IMR-90 (cell line): ENCODE data around the gene THSD7B. TPM values are rescaled to one million over a fixed set of nuclear protein-coding genes. Genes with fewer than 3 reads are reported as not detected.
A peak's percentile ranks its signal among the peaks of the same experiment; 100 is the strongest.

Experiments used
- ATAC-seq: fragments of 200-7000 bp; cut with Tn5 transposase; 2 replicates; pipeline ENCODE4 v1.9.1; 2020; ENCODE audit warnings: low read depth, mild to moderate bottlenecking, moderate library complexity
- BruUV-seq: library from RNA; stranded (reverse); fragments of 400-500 nt; replicated peaks from 2 replicates; lab custom pipeline; 2021; lab: Mats Ljungman, UMichigan
- CTCF ChIA-PET: fragments of 300-600 bp; formaldehyde crosslinking; extraction: SDS; loops from one replicate; lab custom pipeline; 2021; ENCODE audit warnings: antibody characterized with exemption; lab: Yijun Ruan, JAX
- POLR2A ChIA-PET: fragments of 300-600 bp; sonication (Branson Sonifier 250); formaldehyde crosslinking; loops from one replicate; lab custom pipeline; 2022; ENCODE audit warnings: antibody characterized with exemption; ENCODE audit not compliant: unreplicated experiment; lab: Charles Lee
- DNase-seq: peaks from one replicate; pipeline ENCODE4 v3.0.0; 2013
- H2AFZ ChIP-seq: replicated peaks from 2 replicates; pipeline ENCODE3; 2013; ENCODE audit warnings: low read length, mild to moderate bottlenecking; ENCODE audit not compliant: poor library complexity
- H2AK5ac ChIP-seq: 2 replicates; pipeline ENCODE4 v1.6.1; 2013; ENCODE audit warnings: low read depth, low read length, inconsistent platforms
- H2AK9ac ChIP-seq: replicated peaks from 2 replicates; pipeline ENCODE3; 2013; ENCODE audit warnings: mild to moderate bottlenecking, low read depth, low read length, moderate library complexity; ENCODE audit not compliant: poor library complexity
- H2BK120ac ChIP-seq: 2 replicates; pipeline ENCODE4 v1.6.1; 2013; ENCODE audit warnings: low read depth, low read length, inconsistent platforms
- H2BK15ac ChIP-seq: 3 replicates; pipeline ENCODE4 v1.6.1; 2013; ENCODE audit warnings: low read depth, low read length, inconsistent platforms
- H2BK20ac ChIP-seq: 2 replicates; pipeline ENCODE4 v1.6.1; 2013; ENCODE audit warnings: low read depth, mild to moderate bottlenecking, inconsistent platforms, low read length, moderate library complexity
- H2BK5ac ChIP-seq: 2 replicates; pipeline ENCODE4 v1.6.1; 2013; ENCODE audit warnings: mild to moderate bottlenecking, low read depth, low read length, inconsistent platforms; ENCODE audit not compliant: poor library complexity, severe bottlenecking
- H3K14ac ChIP-seq: replicated peaks from 2 replicates; pipeline ENCODE4 v1.6.1; 2013; ENCODE audit warnings: low read depth, low read length, inconsistent platforms
- H3K18ac ChIP-seq: 2 replicates; pipeline ENCODE4 v1.6.1; 2013; ENCODE audit warnings: low read depth, low read length, control low read depth
- H3K23ac ChIP-seq: 2 replicates; pipeline ENCODE4 v1.6.1; 2013; ENCODE audit warnings: low read depth, low read length, inconsistent platforms
- H3K27ac ChIP-seq: 2 replicates; pipeline ENCODE4 v1.5.1; 2013; ENCODE audit warnings: mild to moderate bottlenecking, control low read depth, low read length; ENCODE audit not compliant: insufficient read depth
- H3K27me3 ChIP-seq: 2 replicates; pipeline ENCODE4 v1.6.1; 2013; ENCODE audit warnings: low read length; ENCODE audit not compliant: control insufficient read depth, insufficient read depth
- H3K36me3 ChIP-seq: 2 replicates; pipeline ENCODE4 v1.6.1; 2013; ENCODE audit warnings: low read length, mixed read lengths; ENCODE audit not compliant: control insufficient read depth, insufficient read depth
- H3K4ac ChIP-seq: 2 replicates; pipeline ENCODE4 v1.6.1; 2013; ENCODE audit warnings: low read depth, low read length, inconsistent platforms
- H3K4me1 ChIP-seq: 2 replicates; pipeline ENCODE4 v1.6.1; 2013; ENCODE audit warnings: low read length, mixed read lengths; ENCODE audit not compliant: control insufficient read depth, insufficient read depth
- H3K4me2 ChIP-seq: 2 replicates; pipeline ENCODE4 v1.6.1; 2013; ENCODE audit warnings: low read depth, mild to moderate bottlenecking, control low read depth, low read length, moderate library complexity
- H3K4me3 ChIP-seq: 2 replicates; pipeline ENCODE4 v1.5.1; 2013; ENCODE audit warnings: low read depth, mild to moderate bottlenecking, control low read depth, low read length, moderate library complexity; ENCODE audit not compliant: insufficient read depth
- H3K56ac ChIP-seq: 2 replicates; pipeline ENCODE4 v1.6.1; 2013; ENCODE audit warnings: low read length, inconsistent platforms; ENCODE audit not compliant: insufficient read depth; ENCODE audit errors: extremely low read depth
- H3K79me1 ChIP-seq, 2 experiments: 2 replicates each; pipeline ENCODE4 v1.6.1; 2013; ENCODE audit warnings: low read length in 2 of 2, inconsistent platforms in 1 of 2, low read depth in 1 of 2
- H3K9ac ChIP-seq: 2 replicates; pipeline ENCODE4 v1.6.1; 2013; ENCODE audit warnings: low read depth, low read length, control low read depth
- H3K9me1 ChIP-seq: 2 replicates; pipeline ENCODE4 v1.6.1; 2013; ENCODE audit warnings: low read length, inconsistent platforms; ENCODE audit not compliant: insufficient read depth
- H3K9me3 ChIP-seq: 2 replicates; pipeline ENCODE4 v1.6.1; 2013; ENCODE audit warnings: low read length; ENCODE audit not compliant: control insufficient read depth, insufficient read depth
- H4K20me1 ChIP-seq: 2 replicates; pipeline ENCODE4 v1.6.1; 2013; ENCODE audit warnings: low read length, inconsistent platforms; ENCODE audit not compliant: insufficient read depth
- H4K5ac ChIP-seq: 2 replicates; pipeline ENCODE4 v1.6.1; 2013; ENCODE audit warnings: mild to moderate bottlenecking, low read depth, low read length, control low read depth
- H4K8ac ChIP-seq, 2 experiments: 2 replicates each; pipeline ENCODE4 v1.6.1; 2013; ENCODE audit warnings: low read depth in 2 of 2, low read length in 2 of 2, control low read depth in 1 of 2, inconsistent platforms in 1 of 2
- H4K91ac ChIP-seq: 2 replicates; pipeline ENCODE4 v1.6.1; 2013; ENCODE audit warnings: low read depth, low read length, inconsistent platforms; ENCODE audit not compliant: insufficient read depth
- CHD1 ChIP-seq: IDR thresholded peaks from 2 replicates; pipeline ENCODE4 v1.6.1; 2012; ENCODE audit warnings: low read depth, low read length, improper control_type of control experiment
- MAFK ChIP-seq: IDR thresholded peaks from 2 replicates; pipeline ENCODE4 v1.6.1; 2012; ENCODE audit warnings: low read depth, low read length, improper control_type of control experiment
- MXI1 ChIP-seq: IDR thresholded peaks from 2 replicates; pipeline ENCODE4 v1.6.1; 2012; ENCODE audit warnings: low read depth, mild to moderate bottlenecking, low read length, moderate library complexity, borderline replicate concordance
- NFE2L2 ChIP-seq: fragments of 150-350 bp; IDR thresholded peaks from 2 replicates; pipeline ENCODE4 v1.6.1; 2016; ENCODE audit warnings: low read depth, mild to moderate bottlenecking, low read length
- RAD21 ChIP-seq: IDR thresholded peaks from 2 replicates; pipeline ENCODE4 v1.6.1; 2012; ENCODE audit warnings: low read length, improper control_type of control experiment
- RFX5 ChIP-seq: IDR thresholded peaks from 2 replicates; pipeline ENCODE4 v1.8.0; 2012; ENCODE audit warnings: low read depth, mild to moderate bottlenecking, low read length, moderate library complexity
- WGBS, 2 experiments: methylation state at CpG; one replicate each; pipeline versions ENCODE4 v1.1.5 to v1.1.7; 2013; ENCODE audit warnings: missing lambda C conversion rate in 2 of 2; ENCODE audit not compliant: insufficient read length in 1 of 2; ENCODE audit errors: extremely low coverage in 2 of 2; 5-methylcytosine and 5-hydroxymethylcytosine counted together
- dilution Hi-C: fragments of 300-500 bp; cut with HindIII; formaldehyde crosslinking; loops from one replicate; pipeline ENCODE4 v1.14.3; 2018; ENCODE audit warnings: low sequenced_read_pairs; ENCODE audit not compliant: unreplicated experiment
- in situ Hi-C: fragments of 300-500 bp; cut with MboI; formaldehyde crosslinking; loops from 3 replicates; pipeline ENCODE4 v1.14.3; 2019; ENCODE audit warnings: low sequenced_read_pairs, inconsistent platforms, mixed read lengths
- intact Hi-C: fragments of 100-400 bp; cut with micrococcal nuclease; formaldehyde crosslinking; loops from 2 replicates; pipeline ENCODE4 v1.10.0; 2022
- polyA plus RNA-seq, 3 experiments: library from polyadenylated mRNA; depleted of rRNA; stranded (reverse); fragments of >200 nt; gene quantifications; 2 replicates each; pipeline ENCODE4 v1.2.3, GENCODE V29; 2012; ENCODE audit warnings: low replicate concordance in 1 of 3
- total RNA-seq: library from RNA; depleted of rRNA; stranded (reverse); fragments of >200 nt; gene quantifications from 2 replicates; pipeline ENCODE4 v1.2.3, GENCODE V29; 2012

The THSD7B gene
- total and polyA plus RNA-seq, 2 of the 4 experiments (the other 2 are of a cell fraction), result not detected

DNA sequence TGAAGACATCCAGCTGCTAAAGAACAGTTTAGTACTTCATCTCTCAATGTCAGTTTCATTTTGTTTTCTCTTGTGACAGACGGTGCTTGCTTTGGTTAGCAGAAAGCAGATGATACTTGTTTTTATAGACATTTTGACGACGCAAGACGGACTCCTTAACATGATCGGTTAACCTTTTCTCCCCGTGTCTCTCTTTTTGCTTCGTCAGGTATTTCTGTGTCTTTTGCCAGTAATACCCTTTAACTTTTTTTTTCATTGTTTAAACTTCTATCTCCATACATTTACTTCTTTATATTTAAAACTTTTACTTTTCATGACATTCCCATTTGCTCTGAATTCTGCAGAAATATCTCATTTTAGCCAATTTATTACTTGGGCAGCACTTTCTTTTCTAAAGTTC, 57.9 kb downstream of the THSD7B start:
- no peak overlapping the region for H4K91ac ChIP-seq
- H3K18ac ChIP-seq, result no peak overlapping the region
- in situ Hi-C loops, result no loop called here
- H3K36me3 ChIP-seq, result no peaks in the 10 kb centered on the region
- no peak overlapping the region for H3K27ac ChIP-seq
- no peaks in the 10 kb centered on the region for H4K20me1 ChIP-seq
- H2BK15ac ChIP-seq, result no peak overlapping the region
- no peak overlapping the region for H2BK120ac ChIP-seq
- H3K27me3 ChIP-seq, result no peaks in the 10 kb centered on the region
- no peak overlapping the region for H2BK5ac ChIP-seq
- H2AFZ ChIP-seq, result no peak overlapping the region
- H3K4ac ChIP-seq, result no peak overlapping the region
- H4K5ac ChIP-seq, result no peak overlapping the region
- dilution Hi-C loops, result no loop called here
- no peak overlapping the region for H3K56ac ChIP-seq
- WGBS, 2 experiments, result 52% methylated on average over 2 of the region's 7 CpGs; no CpG with 5 or more reads in 1 of the 2 experiments
- DNase-seq, result no peak
- intact Hi-C loops, result no loop called here
- H3K4me1 ChIP-seq, result no peaks in the 10 kb centered on the region
- H3K14ac ChIP-seq, result no peak overlapping the region
- no peak overlapping the region for H2AK5ac ChIP-seq
- no peak for ATAC-seq
- no peak overlapping the region for H3K23ac ChIP-seq
- H2AK9ac ChIP-seq, result no peak overlapping the region
- no TSS peak for BruUV-seq
- POLR2A ChIA-PET, result no interaction called here
- H3K79me1 ChIP-seq, result no peaks in the 10 kb centered on the region
- H4K8ac ChIP-seq, result no peak overlapping the region
- H3K9me1 ChIP-seq, result no peaks in the 10 kb centered on the region
- no peak overlapping the region for H2BK20ac ChIP-seq
- no peak overlapping the region for H3K4me2 ChIP-seq
- H3K4me3 ChIP-seq, result no peak overlapping the region
- CTCF ChIA-PET, result no interaction called here
- TF ChIP-seq MAFK (peak; percentile 71), NFE2L2 (no peak), CHD1 (no peak), MXI1 (no peak), RFX5 (no peak), RAD21 (no peak)
- H3K9me3 ChIP-seq, result peaks cover 4% of the 10 kb centered on the region
- H3K9ac ChIP-seq, result no peak overlapping the region
